AG04449 (cell line): ENCODE measurements around the gene TSPAN17.
"Not testable (repeated sequence)": the region's sequence is repeated elsewhere in the genome, so short reads cannot be mapped to it uniquely, and the experiment has no call there.

ENCODE experiments used
- CTCF ChIA-PET: fragments of 350-600 bp; formaldehyde crosslinking; extraction: SDS; loops from one replicate; lab custom pipeline; 2021; ENCODE audit warnings: antibody characterized with exemption; lab: Yijun Ruan, JAX
- POLR2A ChIA-PET: fragments of 400-600, 350-600 bp; formaldehyde crosslinking; extraction: SDS; loops from one replicate; lab custom pipeline; 2020; ENCODE audit warnings: antibody characterized with exemption, inconsistent platforms; lab: Yijun Ruan, JAX
- DNase-seq: peaks from one replicate; pipeline ENCODE4 v3.0.0-alpha.2; 2010; ENCODE audit warnings: low read depth, low spot score
- H3K4me3 ChIP-seq: 2 replicates; pipeline ENCODE4 v1.5.1; 2011; ENCODE audit warnings: low read depth, mild to moderate bottlenecking, control low read depth, low read length
- CTCF ChIP-seq: IDR thresholded peaks from one replicate; pipeline ENCODE4 v1.5.1; 2011; ENCODE audit warnings: mild to moderate bottlenecking, moderate library complexity, low read length, control low read depth, inconsistent platforms; ENCODE audit not compliant: insufficient read depth; ENCODE audit errors: missing control alignments

The TSPAN17 gene, protein sequence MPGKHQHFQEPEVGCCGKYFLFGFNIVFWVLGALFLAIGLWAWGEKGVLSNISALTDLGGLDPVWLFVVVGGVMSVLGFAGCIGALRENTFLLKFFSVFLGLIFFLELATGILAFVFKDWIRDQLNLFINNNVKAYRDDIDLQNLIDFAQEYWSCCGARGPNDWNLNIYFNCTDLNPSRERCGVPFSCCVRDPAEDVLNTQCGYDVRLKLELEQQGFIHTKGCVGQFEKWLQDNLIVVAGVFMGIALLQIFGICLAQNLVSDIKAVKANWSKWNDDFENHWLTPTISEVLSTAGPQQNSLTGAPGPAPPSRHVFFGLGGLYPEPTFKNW

GRCh38 chr5:176647030-176647842 is at the start of gene TSPAN17:
TSS of gene TSPAN17 (plus strand) at chr5:176647484. CDS start at chr5:176647616, 132 bp downstream.
- CTCF ChIA-PET, result interaction anchor here (0.7 to 15.6 kb wide), 11 partner anchors 11 to 918 kb away, joined by 3 to 190 read pairs (median 4); partner anchors contain the start of genes EIF4E1B and SNCB
- TF ChIP-seq CTCF, result peak; percentile 46
- peak; percentile 84 for DNase-seq
- H3K4me3 ChIP-seq, result peak within 1 kb of the TSS; percentile 81
- POLR2A ChIA-PET, result interaction anchor here (0.5 to 1.8 kb wide), 8 partner anchors 11 to 434 kb away, joined by 3 to 8 read pairs (median 4); partner anchors contain the start of gene RNF44

GRCh38 chr5:176599749-176600430 is 47.4 kb upstream of the TSPAN17 start:
- H3K4me3 ChIP-seq, POLR2A ChIA-PET, DNase-seq: not testable (repeated sequence)
- CTCF ChIA-PET, result interaction anchor here (0.8 to 1.4 kb wide), 3 partner anchors 22 to 60 kb away, joined by 3 read pairs; no protein-coding TSS in a partner anchor

GRCh38 chr5:176601901-176602482 is 45.3 kb upstream of the TSPAN17 start:
- no peak for DNase-seq
- TF ChIP-seq CTCF, result no peak
- POLR2A ChIA-PET, result no interaction called here
- H3K4me3 ChIP-seq, result no peak overlapping the region
- CTCF ChIA-PET, result interaction anchor here (0.8 to 1.2 kb wide), 3 partner anchors 29 to 57 kb away, joined by 3 to 4 read pairs (median 3); no protein-coding TSS in a partner anchor

- H3K4me3 ChIP-seq, result no peak overlapping the region
- TF ChIP-seq CTCF, result no peak
- no peak for DNase-seq
- POLR2A ChIA-PET, result no interaction called here
- CTCF ChIA-PET, result no interaction called here
Measured at GRCh38 chr5:176603091-176603490, 44.2 kb upstream of the TSPAN17 start.

DNA sequence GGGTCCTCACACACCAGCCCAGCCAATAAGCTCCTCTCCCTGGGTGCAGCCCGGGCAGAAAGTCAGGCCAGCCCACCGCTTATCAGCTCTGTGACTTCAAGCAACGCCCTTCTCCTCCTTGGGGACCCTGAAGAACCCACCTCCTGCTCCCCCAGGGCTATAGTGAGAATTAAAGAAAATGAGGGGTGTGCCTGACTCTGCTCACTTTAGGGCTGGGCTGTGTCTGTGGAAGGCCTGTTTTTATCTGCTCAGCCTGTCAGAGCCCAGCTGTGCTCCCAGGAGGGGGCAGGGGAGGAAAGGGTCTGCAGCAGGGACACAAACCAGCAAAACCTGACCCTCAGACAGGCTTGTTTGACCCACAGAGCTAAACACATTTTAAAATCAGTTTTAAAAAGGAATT is 41.3 kb upstream of the TSPAN17 start:
- TF ChIP-seq CTCF, result no peak
- no peak for DNase-seq
- ChIA-PET POLR2A (interaction anchor here (0.9 kb wide), 1 partner anchor 41 kb away, joined by 3 read pairs; the partner anchor contains the start of gene TSPAN17), CTCF (interaction anchor here (0.7 to 2.6 kb wide), 7 partner anchors 10 to 190 kb away, joined by 3 to 8 read pairs (median 4); partner anchors contain the start of genes CLTB and FAF2)
- no peak overlapping the region for H3K4me3 ChIP-seq

DNA sequence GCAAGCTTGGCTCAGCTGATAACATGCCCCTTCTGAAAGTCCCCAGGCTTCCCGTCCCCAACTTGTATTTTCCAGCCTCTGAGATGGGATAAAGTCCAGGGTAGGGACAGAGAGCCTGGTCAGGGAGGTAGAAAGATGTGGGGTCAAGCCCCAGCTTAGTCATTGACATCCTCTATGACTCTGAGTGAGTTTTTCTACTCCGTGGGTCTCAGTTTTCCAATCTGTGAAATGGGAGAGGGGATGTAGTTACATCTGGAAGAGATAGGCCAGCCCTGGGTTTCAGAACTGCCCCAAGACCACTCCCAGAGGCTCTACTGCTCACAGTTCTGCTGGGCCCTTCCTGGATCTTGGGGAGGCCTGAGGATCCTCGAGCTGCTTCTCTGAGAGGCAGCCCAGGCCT is 40.4 kb upstream of the TSPAN17 start:
- no peak overlapping the region for H3K4me3 ChIP-seq
- ChIA-PET POLR2A (no interaction called here), CTCF (interaction anchor here (1.5 to 2.6 kb wide), 4 partner anchors 11 to 191 kb away, joined by 3 to 8 read pairs (median 6); partner anchors contain the start of gene CLTB)
- TF ChIP-seq CTCF, result no peak
- DNase-seq, result no peak
